ENCODE data around the gene TAL1.

DNA sequence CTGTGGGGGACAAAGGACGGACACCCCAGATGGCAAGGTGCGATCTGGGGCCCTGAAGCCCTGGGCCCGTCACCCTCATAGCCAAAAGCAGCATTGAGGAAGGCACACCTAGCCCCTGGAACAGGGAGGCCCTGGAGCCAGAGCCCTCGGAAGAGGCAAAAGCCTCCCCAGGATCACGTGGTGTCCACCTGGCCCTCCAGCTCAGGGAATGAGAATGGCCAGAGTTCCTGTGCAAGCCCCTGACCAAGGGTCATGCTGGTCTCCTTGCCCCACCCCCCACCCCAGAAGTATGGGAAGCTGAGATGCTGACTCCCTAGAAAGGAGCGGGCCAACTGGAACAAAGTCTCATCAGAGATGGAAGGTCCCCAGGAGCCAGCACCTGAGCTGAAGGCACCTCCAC lies 41.2 kb downstream of the TAL1 start:
- TF ChIP-seq POLR2A (IDR thresholded peaks at IDR 0.05) = no peak
- TF ChIP-seq, protein P1, sequence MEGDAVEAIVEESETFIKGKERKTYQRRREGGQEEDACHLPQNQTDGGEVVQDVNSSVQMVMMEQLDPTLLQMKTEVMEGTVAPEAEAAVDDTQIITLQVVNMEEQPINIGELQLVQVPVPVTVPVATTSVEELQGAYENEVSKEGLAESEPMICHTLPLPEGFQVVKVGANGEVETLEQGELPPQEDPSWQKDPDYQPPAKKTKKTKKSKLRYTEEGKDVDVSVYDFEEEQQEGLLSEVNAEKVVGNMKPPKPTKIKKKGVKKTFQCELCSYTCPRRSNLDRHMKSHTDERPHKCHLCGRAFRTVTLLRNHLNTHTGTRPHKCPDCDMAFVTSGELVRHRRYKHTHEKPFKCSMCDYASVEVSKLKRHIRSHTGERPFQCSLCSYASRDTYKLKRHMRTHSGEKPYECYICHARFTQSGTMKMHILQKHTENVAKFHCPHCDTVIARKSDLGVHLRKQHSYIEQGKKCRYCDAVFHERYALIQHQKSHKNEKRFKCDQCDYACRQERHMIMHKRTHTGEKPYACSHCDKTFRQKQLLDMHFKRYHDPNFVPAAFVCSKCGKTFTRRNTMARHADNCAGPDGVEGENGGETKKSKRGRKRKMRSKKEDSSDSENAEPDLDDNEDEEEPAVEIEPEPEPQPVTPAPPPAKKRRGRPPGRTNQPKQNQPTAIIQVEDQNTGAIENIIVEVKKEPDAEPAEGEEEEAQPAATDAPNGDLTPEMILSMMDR (IDR thresholded peaks at IDR 0.05) = no peak
- no peak for TF ChIP-seq EP300 (IDR thresholded peaks at IDR 0.05)
